Karpas-422 (cell line): Measurements from ENCODE around the gene DQX1. TPM values are rescaled to one million over a fixed set of nuclear protein-coding genes. Genes with fewer than 3 reads are reported as not detected.

Experiments used
- DNase-seq: peaks from one replicate; pipeline ENCODE4 v3.0.0-alpha.2; 2015
- H2AFZ ChIP-seq: fragments of 200-600 bp; sonication (generic); 2 replicates; pipeline ENCODE4 v1.6.1; 2014; ENCODE audit warnings: antibody characterized with exemption, low read length, mixed read lengths
- H3K27ac ChIP-seq: fragments of 200-600 bp; sonication (generic); 2 replicates; pipeline ENCODE4 v1.5.1; 2014; ENCODE audit warnings: mild to moderate bottlenecking, low read length, moderate library complexity
- H3K27me3 ChIP-seq: fragments of 200-600 bp; sonication (generic); 2 replicates; pipeline ENCODE4 v1.6.1; 2014; ENCODE audit warnings: low read length, mixed read lengths
- H3K36me3 ChIP-seq: fragments of 200-600 bp; sonication (generic); 2 replicates; pipeline ENCODE4 v1.6.1; 2014; ENCODE audit warnings: low read length, mixed read lengths; ENCODE audit not compliant: insufficient read depth
- H3K4me1 ChIP-seq: fragments of 200-600 bp; sonication (generic); 2 replicates; pipeline ENCODE4 v1.6.1; 2014; ENCODE audit warnings: mild to moderate bottlenecking, low read length, mixed read lengths
- H3K4me2 ChIP-seq: fragments of 200-600 bp; sonication (generic); 2 replicates; pipeline ENCODE4 v1.6.1; 2014; ENCODE audit warnings: low read length, low read depth, mild to moderate bottlenecking; ENCODE audit not compliant: poor library complexity, severe bottlenecking
- H3K4me3 ChIP-seq: fragments of 200-600 bp; sonication (generic); 2 replicates; pipeline ENCODE4 v1.5.1; 2014; ENCODE audit warnings: mild to moderate bottlenecking, antibody characterized with exemption, low read length, mixed read lengths
- H3K79me2 ChIP-seq: fragments of 200-600 bp; sonication (generic); 2 replicates; pipeline ENCODE4 v1.6.1; 2014; ENCODE audit warnings: mild to moderate bottlenecking, low read length, mixed read lengths
- H3K9ac ChIP-seq: fragments of 200-600 bp; sonication (generic); 2 replicates; pipeline ENCODE4 v1.6.0; 2014; ENCODE audit warnings: low read length
- H3K9me2 ChIP-seq: fragments of 200-600 bp; sonication (generic), shearing (Covaris generic); replicated peaks from 2 replicates; pipeline ENCODE4 v1.6.0; 2014; ENCODE audit warnings: mild to moderate bottlenecking, low read length, moderate library complexity; ENCODE audit not compliant: insufficient read depth
- H3K9me3 ChIP-seq: fragments of 300-700, 200-600 bp; sonication (generic); 2 replicates; pipeline ENCODE4 v1.6.1; 2014; ENCODE audit warnings: low read length, mixed read lengths
- H4K20me1 ChIP-seq: fragments of 200-600 bp; sonication (generic); 2 replicates; pipeline ENCODE4 v1.6.1; 2014; ENCODE audit warnings: mild to moderate bottlenecking, antibody characterized with exemption, low read length, low read depth; ENCODE audit not compliant: insufficient read depth
- total RNA-seq: library from RNA; depleted of rRNA; stranded (reverse); fragments of >200 nt; shearing (Covaris generic); gene quantifications from 2 replicates; pipeline ENCODE4 v1.2.3, GENCODE V29; 2014; ENCODE audit warnings: low replicate concordance

DQX1 gene
- total RNA-seq, 1 experiment from 2014 or later: 22.6 TPM

DNA sequence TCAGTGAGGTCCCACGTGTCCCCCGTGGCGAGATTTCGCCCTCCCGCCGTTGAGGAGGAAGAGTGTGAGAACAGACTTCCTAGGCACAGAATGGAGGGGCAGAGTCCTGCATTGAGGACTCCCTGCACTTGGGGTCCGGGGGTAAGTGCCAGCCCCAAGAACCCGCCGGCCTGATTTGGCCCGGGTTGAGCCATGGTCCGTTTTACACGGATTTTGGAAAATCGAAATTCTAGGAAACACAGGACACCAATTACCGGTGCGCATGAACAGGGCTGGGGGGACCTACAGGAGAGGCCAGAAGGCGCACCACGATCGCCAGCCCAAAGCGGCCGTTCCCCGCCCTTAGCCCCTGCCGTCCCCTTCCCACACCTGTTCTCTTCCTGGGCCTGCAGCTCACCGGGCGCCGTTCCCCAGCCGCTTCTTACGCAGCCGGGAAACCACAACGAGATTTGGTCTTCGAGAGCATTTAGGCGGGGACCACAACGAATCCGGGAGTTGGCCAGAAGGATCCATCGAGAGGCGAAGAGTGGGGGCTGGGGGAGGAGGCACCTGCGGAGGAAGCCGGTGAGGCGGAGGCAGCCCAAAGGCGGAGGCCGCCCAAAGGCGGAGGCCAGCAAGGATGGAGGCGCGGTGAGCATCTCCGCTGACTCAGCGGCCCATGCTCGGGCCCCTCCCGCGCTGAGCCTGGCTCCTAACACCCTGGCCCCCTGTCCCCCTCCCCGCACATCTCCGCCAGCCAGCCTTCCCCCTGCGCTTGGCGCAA lies 12.2 kb downstream of the DQX1 start:
- Histone ChIP-seq H3K27ac (no peak overlapping the region), H3K27me3 (no peaks in the 10 kb centered on the region), H3K9ac (no peak overlapping the region), H2AFZ (no peak overlapping the region), H3K9me3 (no peaks in the 10 kb centered on the region), H3K36me3 (no peaks in the 10 kb centered on the region), H3K4me2 (peak overlapping the region; percentile 27), H3K9me2 (no peaks in the 10 kb centered on the region), H4K20me1 (no peaks in the 10 kb centered on the region), H3K4me3 (no peak overlapping the region), H3K4me1 (peaks cover 5% of the 10 kb centered on the region), H3K79me2 (no peaks in the 10 kb centered on the region)
- no peak for DNase-seq

- Histone ChIP-seq H3K9ac (no peak overlapping the region), H3K4me1 (peaks cover 11% of the 10 kb centered on the region), H3K79me2 (no peaks in the 10 kb centered on the region), H3K27ac (no peak overlapping the region), H3K9me2 (no peaks in the 10 kb centered on the region), H3K4me2 (no peak overlapping the region), H2AFZ (no peak overlapping the region), H3K9me3 (no peaks in the 10 kb centered on the region), H4K20me1 (no peaks in the 10 kb centered on the region), H3K36me3 (no peaks in the 10 kb centered on the region), H3K4me3 (no peak overlapping the region), H3K27me3 (no peaks in the 10 kb centered on the region)
- no peak for DNase-seq
Observed at GRCh38 chr2:74512744-74513604, 13.1 kb downstream of the DQX1 start.

GRCh38 chr2:74511104-74511989 lies 14.7 kb downstream of the DQX1 start:
- Histone ChIP-seq H3K9me2 (no peaks in the 10 kb centered on the region), H4K20me1 (no peaks in the 10 kb centered on the region), H3K4me2 (no peak overlapping the region), H3K4me3 (no peak overlapping the region), H2AFZ (0 out of 2 replicates have a peak overlapping the region, but pooled peaks have one; percentile 22), H3K27me3 (no peaks in the 10 kb centered on the region), H3K79me2 (peaks cover 7% of the 10 kb centered on the region), H3K27ac (no peak overlapping the region), H3K4me1 (peaks cover 18% of the 10 kb centered on the region), H3K9ac (no peak overlapping the region), H3K9me3 (no peaks in the 10 kb centered on the region), H3K36me3 (no peaks in the 10 kb centered on the region)
- no peak for DNase-seq

GRCh38 chr2:74510272-74510671 lies 15.8 kb downstream of the DQX1 start:
- Histone ChIP-seq H2AFZ (0 out of 2 replicates have a peak overlapping the region, but pooled peaks have one; percentile 7), H3K4me1 (peaks cover 29% of the 10 kb centered on the region), H4K20me1 (no peaks in the 10 kb centered on the region), H3K9ac (no peak overlapping the region), H3K79me2 (peaks cover 16% of the 10 kb centered on the region), H3K4me3 (no peak overlapping the region), H3K4me2 (no peak overlapping the region), H3K36me3 (peaks cover 8% of the 10 kb centered on the region; the same call in 1 of the 2 replicates), H3K27me3 (no peaks in the 10 kb centered on the region), H3K9me2 (no peaks in the 10 kb centered on the region), H3K27ac (no peak overlapping the region), H3K9me3 (no peaks in the 10 kb centered on the region)
- DNase-seq: no peak

DNA sequence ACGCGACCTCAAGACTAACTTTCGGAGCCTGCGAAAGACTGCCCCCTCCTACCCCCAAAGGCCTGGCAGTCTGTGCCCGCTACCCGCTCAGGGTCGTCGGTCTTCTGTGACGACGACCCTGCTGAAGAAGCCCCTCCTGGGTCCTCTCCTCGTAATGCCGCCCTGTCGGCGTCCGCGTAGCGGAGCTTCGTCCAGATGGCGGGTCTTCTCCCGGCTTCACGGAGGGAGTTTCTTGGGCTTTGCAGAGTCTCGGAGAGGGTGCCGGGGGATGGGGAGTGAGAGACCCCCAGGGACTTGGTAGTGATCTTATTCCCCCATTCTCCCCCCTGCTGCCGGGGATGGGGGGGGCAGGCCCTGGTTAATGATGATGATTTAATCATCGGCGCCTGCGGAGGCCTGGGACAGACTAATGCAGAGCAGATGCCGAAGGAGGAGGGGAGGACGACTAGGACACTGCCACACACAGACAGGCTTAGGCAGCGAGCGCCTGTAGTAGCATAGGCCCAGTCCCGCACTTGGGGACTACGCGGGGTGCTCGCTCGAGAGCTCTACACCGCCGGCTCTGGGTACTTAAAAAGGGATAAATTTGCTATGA lies 18.0 kb downstream of the DQX1 start:
- peak overlapping the region; percentile 89 for H3K4me2 ChIP-seq
- peak overlapping the region; percentile 88; the same call in 1 of the 2 replicates for H3K27ac ChIP-seq
- peaks cover 22% of the 10 kb centered on the region for H3K79me2 ChIP-seq
- H3K9me3 ChIP-seq: no peaks in the 10 kb centered on the region
- H3K9me2 ChIP-seq: no peaks in the 10 kb centered on the region
- DNase-seq: no peak
- H3K36me3 ChIP-seq: peaks cover 9% of the 10 kb centered on the region; the same call in 1 of the 2 replicates
- no peaks in the 10 kb centered on the region for H4K20me1 ChIP-seq
- peak overlapping the region; percentile 60 for H2AFZ ChIP-seq
- peak overlapping the region; percentile 89 for H3K9ac ChIP-seq
- no peaks in the 10 kb centered on the region for H3K27me3 ChIP-seq
- peaks cover 46% of the 10 kb centered on the region for H3K4me1 ChIP-seq
- peak overlapping the region; percentile 78 for H3K4me3 ChIP-seq

- H3K4me1 ChIP-seq: peaks cover 51% of the 10 kb centered on the region
- no peaks in the 10 kb centered on the region for H3K9me3 ChIP-seq
- H3K36me3 ChIP-seq: peaks cover 9% of the 10 kb centered on the region; the same call in 1 of the 2 replicates
- H2AFZ ChIP-seq: peak within 1 kb of the TSS; percentile 88
- peak within 1 kb of the TSS; percentile 88 for H3K27ac ChIP-seq
- H3K79me2 ChIP-seq: peaks cover 27% of the 10 kb centered on the region
- H3K9me2 ChIP-seq: no peaks in the 10 kb centered on the region
- DNase-seq: peak; percentile 100
- H3K27me3 ChIP-seq: no peaks in the 10 kb centered on the region
- peak within 1 kb of the TSS; percentile 78 for H3K4me3 ChIP-seq
- H3K4me2 ChIP-seq: peak within 1 kb of the TSS; percentile 89
- no peaks in the 10 kb centered on the region for H4K20me1 ChIP-seq
- peak within 1 kb of the TSS; percentile 89 for H3K9ac ChIP-seq
Observed at GRCh38 chr2:74507145-74507925, 18.7 kb downstream of the DQX1 start, which contains the start of gene PCGF1. PCGF1 (minus strand) TSS chr2:74507695; CDS start chr2:74507668, 27 bp downstream.
